Midbrain (tissue), 1 donor: ENCODE results near the gene NHEJ1.
A peak's percentile ranks its signal among the peaks of the same experiment; 100 is the strongest.
"Not testable (repeated sequence)": the region's sequence is repeated elsewhere in the genome, so short reads cannot be mapped to it uniquely, and the experiment has no call there.

Experiments used
- DNase-seq: peaks from one replicate; lab custom pipeline; 2025; lab: John Stamatoyannopoulos, UW

Gene NHEJ1

GRCh38 chr2:219160186-219161017, at the start of gene NHEJ1:
NHEJ1 (minus strand) TSS chr2:219160815; CDS start chr2:219158362, 2,453 bp downstream.
- DNase-seq, result peak; percentile 92

GRCh38 chr2:219209236-219210195, 48.9 kb upstream of the NHEJ1 start:
- DNase-seq, result no peak

- DNase-seq, result no peak
Measured at GRCh38 chr2:219207884-219208740, 47.5 kb upstream of the NHEJ1 start.

- no peak for DNase-seq
Measured at GRCh38 chr2:219207134-219207883, 46.7 kb upstream of the NHEJ1 start.

GRCh38 chr2:219206328-219207133, 45.9 kb upstream of the NHEJ1 start, which contains the start of gene ZFAND2B:
ZFAND2B (plus strand) TSS chr2:219206782; CDS start chr2:219206988, 206 bp downstream.
- DNase-seq, result peak; percentile 95

- DNase-seq, result no peak
Measured at GRCh38 chr2:219205981-219206327, 45.3 kb upstream of the NHEJ1 start.

GRCh38 chr2:219205165-219205538, 44.5 kb upstream of the NHEJ1 start:
- no peak for DNase-seq

- DNase-seq, result no peak
Measured at GRCh38 chr2:219204425-219205164, 44.0 kb upstream of the NHEJ1 start.

GRCh38 chr2:219201331-219201730, 40.7 kb upstream of the NHEJ1 start:
- not testable (repeated sequence) for DNase-seq

- not testable (repeated sequence) for DNase-seq
Measured at GRCh38 chr2:219200502-219201326, 40.1 kb upstream of the NHEJ1 start.

GRCh38 chr2:219199470-219200211, 39.0 kb upstream of the NHEJ1 start:
- DNase-seq, result no peak

- DNase-seq, result no peak
Measured at GRCh38 chr2:219198974-219199373, 38.4 kb upstream of the NHEJ1 start.

- DNase-seq, result no peak
Measured at GRCh38 chr2:219197388-219197787, 36.8 kb upstream of the NHEJ1 start.

- DNase-seq, result no peak
Measured at GRCh38 chr2:219186754-219187456, 26.3 kb upstream of the NHEJ1 start.

GRCh38 chr2:219184121-219184520, 23.5 kb upstream of the NHEJ1 start:
- DNase-seq, result no peak

GRCh38 chr2:219183151-219183772, 22.6 kb upstream of the NHEJ1 start:
- DNase-seq, result no peak
